AG08396 (cell line): Measurements from ENCODE around the gene MTERF4.
A peak's percentile ranks its signal among the peaks of the same experiment; 100 is the strongest.

Experiments
- DNase-seq: peaks from one replicate; pipeline ENCODE4 v3.0.0; 2012; ENCODE audit warnings: low spot score, mixed read lengths

MTERF4 gene

DNA sequence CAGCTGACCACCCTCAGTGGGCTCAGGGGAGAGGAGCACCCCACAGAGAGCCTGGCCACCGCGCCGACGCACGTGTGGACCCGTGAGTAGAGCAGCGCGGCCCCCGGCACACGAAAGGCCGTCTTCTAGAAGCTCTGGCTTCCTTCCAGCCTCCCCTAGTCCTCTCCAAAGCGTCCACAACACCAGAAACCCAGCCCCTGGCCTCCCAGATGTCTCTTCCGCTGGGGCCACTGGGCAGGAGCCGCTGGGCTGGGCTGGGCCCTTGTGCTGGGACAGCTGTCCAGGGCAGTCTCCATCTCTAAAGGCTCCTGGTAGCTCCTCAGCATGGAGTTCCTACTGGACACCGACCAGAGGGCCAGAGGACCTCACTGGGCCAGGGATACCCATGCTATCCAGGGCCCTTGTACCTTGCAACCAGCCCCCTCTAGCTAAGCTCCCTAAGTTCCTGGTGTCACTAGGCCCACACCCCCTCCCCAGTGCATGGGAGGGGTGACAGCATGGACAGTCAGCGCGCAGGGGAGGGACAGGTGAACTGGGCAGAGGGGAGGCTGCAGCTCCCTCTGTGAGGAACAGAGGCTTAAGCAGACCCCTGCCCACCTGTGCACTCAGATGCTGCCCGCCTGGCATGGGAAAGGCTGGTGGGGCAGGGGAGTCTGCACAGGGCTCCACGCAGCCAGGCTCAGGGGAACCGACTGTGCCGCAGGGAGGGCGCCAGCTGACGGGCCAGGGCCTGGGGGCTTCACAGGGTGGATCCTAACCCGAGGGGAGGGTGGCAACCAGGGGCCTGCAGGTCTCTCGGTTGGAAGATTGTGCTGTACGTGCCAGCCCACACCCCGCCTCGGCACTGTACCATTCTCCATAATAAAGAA, 32.9 kb downstream of the MTERF4 start:
- DNase-seq = no peak

- DNase-seq = no peak
These were observed 33.7 kb downstream of the MTERF4 start for GRCh38 chr2:241068136-241068941.

GRCh38 chr2:241067501-241068135, 34.5 kb downstream of the MTERF4 start:
- DNase-seq = no peak

GRCh38 chr2:241066893-241067341, 35.2 kb downstream of the MTERF4 start:
- DNase-seq = peak; percentile 59

DNA sequence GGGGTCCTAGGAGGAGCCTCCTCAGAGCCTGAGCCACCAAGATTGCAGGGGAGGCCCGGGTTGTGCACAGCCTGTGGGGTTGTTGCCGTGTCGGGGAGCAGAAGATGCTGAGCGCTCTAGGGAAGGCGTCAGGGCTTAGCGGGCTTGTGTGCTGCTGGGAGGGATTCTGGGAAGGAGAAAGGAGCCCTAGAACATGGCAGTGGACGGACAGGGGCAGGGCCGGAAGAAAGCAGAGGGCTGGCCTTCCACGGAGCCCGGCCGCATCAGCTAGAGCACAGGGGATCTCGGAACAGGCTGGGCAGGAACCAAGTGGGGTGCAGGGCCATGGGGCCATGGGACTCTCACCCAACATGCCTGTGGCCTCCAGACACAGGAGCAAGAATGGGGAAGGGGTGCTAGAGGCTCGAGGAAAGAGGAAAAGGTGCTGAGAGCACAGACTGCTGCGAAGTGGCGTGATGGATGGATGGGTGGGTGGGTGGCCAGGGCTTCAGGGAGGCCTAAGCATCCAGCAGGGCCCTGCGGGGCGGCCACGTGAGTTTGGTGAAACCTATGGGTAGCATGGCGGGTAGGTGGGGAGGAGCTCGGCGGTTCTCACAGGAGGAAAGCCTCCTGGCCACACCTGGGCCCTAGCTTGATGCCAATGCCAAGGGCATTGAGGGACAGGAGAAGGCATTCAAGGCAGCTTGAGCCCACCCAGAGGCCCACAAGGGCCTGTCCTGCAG, 35.8 kb downstream of the MTERF4 start:
- no peak for DNase-seq

DNA sequence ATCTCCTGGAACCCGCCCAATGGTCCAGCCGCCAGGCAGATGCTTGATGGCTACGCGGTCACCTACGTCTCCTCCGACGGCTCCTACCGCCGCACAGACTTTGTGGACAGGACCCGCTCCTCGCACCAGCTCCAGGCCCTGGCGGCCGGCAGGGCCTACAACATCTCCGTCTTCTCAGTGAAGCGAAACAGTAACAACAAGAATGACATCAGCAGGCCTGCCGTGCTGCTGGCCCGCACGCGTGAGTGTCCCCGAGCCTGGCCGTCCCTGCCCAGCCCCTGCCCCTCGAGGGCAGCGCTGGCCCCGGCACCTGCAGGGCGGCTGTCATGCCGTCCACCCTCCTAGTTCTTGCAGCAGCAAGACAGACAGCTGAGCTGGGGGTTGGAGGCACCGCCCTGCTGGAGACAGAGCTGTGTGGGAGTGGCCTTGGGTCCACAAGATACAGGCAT, 36.7 kb downstream of the MTERF4 start:
- no peak for DNase-seq

- no peak for DNase-seq
These were observed 37.2 kb downstream of the MTERF4 start for GRCh38 chr2:241064802-241065354.

DNA sequence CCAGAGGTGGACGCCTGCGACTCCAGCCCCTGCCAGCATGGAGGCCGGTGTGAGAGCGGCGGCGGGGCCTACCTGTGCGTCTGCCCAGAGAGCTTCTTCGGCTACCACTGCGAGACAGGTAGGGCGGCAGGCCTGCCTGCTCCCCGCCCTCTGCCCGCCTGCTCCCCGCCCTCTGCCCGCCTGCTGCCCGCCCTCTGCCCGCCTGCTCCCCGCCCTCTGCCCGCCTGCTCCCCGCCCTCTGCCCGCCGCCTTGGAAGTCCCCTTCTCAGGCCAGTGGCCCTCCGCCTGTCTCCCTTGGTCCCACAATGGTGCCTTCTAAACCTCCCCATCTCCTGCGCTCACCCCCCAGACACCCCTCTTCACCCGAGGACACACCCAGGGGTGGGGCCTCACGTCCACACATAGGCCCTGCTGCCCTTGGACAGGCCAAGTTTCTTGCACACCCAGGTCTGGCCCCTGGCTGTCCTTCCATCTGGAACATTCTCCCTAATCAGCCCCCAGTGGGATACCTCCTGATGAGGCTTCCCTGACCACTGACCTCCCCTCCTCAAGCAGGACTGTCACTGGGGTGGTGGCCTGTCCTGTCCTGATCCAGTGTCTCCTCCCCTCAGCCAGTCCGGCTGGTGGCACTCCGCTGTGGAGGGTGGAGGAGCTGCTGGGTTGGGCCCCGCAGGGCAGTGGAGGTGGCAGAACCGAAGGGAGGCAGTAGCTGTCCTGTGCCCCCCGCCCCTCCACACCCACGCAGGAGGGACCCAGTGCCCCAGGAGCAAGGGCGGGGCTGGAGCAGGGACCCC, 37.9 kb downstream of the MTERF4 start:
- no peak for DNase-seq

DNA sequence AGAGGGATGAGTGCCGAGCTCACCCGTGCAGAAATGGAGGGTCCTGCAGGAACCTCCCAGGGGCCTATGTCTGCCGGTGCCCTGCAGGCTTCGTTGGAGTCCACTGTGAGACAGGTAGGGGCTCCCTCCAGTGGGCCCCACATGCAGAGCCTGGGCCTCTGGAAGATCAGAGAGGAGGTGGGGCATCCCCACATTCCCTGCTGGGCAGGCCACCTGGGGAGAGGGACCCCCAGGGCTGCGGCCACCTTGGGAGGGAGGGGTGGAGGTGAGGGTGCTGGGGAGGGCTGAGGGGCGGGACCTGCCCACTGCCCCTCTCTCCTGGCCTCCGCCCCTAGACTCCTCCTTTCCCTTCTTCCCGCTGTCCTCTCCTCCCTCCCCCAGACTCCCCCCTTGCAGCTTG, 38.5 kb downstream of the MTERF4 start:
- DNase-seq = no peak

DNA sequence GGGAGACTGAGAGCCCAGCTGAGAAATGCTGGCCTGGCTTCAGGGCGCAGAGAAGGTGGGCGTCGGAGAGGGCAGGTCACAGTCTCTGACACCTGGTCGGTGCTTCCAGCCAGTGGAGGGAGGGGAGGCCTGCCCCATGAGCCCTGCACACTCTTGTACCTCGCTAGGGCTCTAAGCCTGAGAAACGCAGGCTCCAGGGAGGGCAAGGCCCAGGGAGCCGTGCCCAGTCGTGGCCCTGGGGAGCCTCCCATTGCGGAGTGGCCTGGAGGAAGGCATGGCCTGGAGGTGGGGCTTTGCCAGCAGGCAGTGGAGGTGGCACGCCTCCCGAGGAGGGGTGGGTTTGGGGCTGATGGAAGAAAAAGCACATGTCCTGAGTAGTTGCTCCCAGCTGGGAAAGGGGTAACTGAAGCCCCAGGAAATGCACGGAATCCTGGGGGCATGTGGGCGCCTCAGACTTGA, 39.0 kb downstream of the MTERF4 start:
- DNase-seq = no peak

GRCh38 chr2:241062389-241063092, 39.5 kb downstream of the MTERF4 start:
- no peak for DNase-seq

GRCh38 chr2:241061275-241061674, 40.8 kb downstream of the MTERF4 start:
- no peak for DNase-seq

GRCh38 chr2:241053576-241054251, 48.4 kb downstream of the MTERF4 start:
- DNase-seq = no peak

- no peak for DNase-seq
These were observed 49.3 kb downstream of the MTERF4 start for GRCh38 chr2:241052677-241053360.

DNA sequence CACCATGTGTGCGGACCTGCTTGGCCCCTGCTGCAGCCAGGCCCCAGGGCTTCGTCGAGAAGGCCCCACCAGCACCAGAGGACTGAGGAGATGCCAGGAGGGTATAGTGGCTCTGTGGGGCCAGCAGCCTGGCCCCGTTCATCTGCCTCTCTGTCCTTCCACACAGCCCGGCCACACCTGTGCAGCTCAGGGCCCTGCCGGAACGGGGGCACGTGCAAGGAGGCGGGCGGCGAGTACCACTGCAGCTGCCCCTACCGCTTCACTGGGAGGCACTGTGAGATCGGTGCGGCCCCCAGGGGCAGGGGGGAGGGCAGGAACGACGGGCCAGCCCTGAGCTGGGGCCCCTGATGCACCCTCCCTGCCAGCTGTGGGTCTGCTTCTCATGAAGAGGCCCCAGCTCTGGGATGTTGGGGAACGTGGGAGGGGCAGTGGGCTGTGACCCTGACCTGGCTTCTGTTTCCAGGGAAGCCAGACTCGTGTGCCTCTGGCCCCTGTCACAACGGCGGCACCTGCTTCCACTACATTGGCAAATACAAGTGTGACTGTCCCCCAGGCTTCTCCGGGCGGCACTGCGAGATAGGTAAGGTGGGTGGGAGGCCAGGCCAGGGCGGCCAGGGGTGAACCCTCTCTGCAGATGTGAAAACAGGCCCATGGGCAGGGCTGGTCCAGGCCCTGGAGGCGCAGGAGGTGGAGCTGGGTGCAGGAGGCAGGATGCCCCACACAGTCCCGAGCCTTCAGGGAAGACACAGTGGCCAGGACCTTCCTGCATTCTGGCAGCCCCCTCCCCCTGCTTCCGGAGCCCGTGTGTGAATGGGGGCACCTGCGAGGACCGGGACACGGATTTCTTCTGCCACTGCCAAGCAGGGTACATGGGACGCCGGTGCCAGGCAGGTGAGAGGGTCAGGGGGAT, 50.3 kb downstream of the MTERF4 start:
- no peak for DNase-seq

- no peak for DNase-seq
These were observed 51.2 kb downstream of the MTERF4 start for GRCh38 chr2:241050624-241051577.
